Fibroblast of skin of abdomen (primary cell): ENCODE data around the gene MAP2.
"Not testable (repeated sequence)": the region's sequence is repeated elsewhere in the genome, so short reads cannot be mapped to it uniquely, and the experiment has no call there.

ENCODE experiments used
- DNase-seq: peaks from one replicate; pipeline ENCODE4 v3.0.0-alpha.2; 2013

MAP2 gene

GRCh38 chr2:209476367-209477208 lies 52.7 kb downstream of the MAP2 start:
- DNase-seq: peak; percentile 87

DNA sequence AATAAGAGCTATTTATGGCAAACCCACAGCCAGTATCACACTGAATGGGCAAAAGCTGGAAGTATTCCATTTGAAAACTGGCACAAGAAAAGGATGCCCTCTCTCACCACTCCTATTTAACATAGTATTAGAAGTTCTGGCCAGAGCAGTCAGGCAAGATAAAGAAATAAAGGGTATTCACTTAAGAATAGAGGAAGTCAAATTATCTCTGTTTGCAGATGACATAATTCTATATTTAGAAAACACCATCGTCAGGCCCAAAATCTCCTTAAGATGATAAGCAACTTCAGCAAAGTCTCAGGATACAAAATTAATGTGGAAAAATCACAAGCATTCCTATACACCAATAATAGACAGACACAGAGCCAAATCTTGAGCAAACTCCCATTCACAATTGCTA lies 68.4 kb downstream of the MAP2 start:
- not testable (repeated sequence) for DNase-seq

DNA sequence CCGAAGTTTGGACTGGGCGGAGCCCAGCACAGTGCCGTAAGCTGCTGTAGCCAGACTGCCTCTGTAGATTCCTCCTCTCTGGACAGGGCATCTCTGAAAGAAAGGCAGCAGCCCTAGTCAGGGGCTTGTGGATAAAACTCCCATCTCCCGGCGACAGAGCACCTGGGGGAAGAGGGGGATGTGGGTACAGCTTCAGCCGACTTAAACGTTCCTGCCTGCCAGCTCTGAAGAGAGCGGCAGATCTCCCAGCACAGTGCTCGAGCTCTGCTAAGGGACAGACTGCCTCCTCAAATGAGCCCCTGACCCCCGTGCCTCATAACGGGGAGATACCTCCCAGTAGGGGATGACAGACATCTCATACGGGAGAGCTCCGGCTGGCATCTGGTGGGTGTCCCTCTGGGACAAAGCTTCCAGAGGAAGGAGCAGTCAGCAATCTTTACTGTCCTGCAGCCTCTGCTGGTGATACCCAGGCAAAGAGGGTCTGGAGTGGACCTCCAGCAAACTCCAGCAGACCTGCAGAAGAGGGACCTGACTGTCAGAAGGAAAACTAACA lies 71.3 kb downstream of the MAP2 start:
- DNase-seq: not testable (repeated sequence)

- peak; percentile 97 for DNase-seq
Measured at GRCh38 chr2:209495855-209496585, 72.2 kb downstream of the MAP2 start.

DNA sequence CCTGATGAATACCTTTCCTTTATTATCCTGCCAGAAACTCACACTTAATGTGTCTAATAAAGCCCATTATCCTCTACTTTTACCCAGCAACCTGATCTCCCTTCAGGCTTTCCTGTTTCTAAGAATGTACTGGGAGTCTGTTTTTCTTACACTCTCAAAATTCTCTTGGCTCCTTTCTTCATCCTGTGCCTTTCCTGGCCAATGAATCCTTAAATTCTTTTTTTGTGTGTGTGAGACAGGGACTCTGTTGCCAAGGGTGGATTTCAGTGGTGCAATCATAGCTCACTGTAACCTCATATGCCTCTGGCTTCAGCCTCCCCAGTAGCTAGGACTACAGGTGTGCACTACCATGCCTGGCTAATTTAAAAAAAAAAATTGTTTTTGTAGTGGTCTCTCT lies 72.7 kb downstream of the MAP2 start:
- peak; percentile 37 for DNase-seq

DNA sequence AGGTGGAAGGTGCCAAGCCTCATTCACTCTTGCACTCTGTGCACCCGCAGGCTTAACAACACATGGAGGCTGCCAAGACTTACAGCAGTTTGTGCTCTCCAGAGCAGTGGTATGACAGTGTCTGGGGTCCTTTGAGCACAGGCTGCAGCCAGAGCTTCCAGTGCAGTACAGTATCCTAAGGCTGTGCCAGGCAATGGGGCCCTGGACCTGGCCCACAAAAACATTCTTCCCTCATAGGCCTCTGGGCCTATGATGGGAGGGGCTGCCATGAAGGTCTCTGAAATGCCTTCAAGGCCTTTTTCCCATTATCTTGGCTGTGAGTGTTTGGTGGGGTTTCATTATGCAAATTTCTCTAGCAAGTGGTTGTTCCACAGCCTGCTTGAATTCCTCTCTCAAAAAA lies 74.8 kb downstream of the MAP2 start:
- DNase-seq: no peak

DNA sequence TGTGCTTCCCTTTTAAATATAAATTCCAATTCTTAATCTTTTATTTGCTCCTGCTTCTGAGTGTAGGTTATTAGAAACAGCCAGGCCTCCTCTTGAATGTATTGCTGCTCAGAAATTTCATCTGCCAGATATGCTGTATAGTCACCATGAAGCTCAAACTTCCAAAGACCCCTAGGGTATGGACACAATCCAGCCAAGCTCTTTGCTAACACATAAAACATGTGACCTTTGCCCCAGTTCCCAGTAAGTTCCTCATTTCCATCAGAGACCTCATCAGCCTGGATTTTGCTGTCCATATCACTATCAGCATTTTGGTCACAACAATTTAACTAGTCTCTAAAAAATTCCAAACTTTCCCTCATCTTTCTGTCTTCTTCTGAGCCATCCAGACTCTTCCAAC lies 75.2 kb downstream of the MAP2 start:
- no peak for DNase-seq

DNA sequence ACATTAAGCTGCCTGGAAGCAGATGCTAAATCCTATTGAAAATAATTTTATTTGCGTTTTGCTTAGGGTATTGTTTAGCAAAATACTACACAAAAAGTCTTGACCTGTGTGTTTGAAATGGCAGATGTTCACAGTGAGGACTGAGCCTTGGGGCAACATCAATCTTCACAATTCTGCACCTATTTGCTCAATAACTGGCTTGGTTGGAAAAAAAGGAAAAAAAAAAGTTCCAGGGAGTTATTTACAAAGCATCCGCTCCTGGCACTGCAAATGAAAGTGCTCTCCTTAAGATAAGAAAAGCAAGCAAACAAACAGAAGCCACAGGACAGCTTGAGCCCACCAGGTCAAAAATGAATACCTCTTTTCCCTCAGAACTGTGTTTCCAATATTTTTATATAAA lies 77.7 kb downstream of the MAP2 start:
- no peak for DNase-seq

- DNase-seq: no peak
Measured at GRCh38 chr2:209505410-209505809, 81.6 kb downstream of the MAP2 start.

- DNase-seq: no peak
Measured at GRCh38 chr2:209508255-209508654, 84.4 kb downstream of the MAP2 start.

DNA sequence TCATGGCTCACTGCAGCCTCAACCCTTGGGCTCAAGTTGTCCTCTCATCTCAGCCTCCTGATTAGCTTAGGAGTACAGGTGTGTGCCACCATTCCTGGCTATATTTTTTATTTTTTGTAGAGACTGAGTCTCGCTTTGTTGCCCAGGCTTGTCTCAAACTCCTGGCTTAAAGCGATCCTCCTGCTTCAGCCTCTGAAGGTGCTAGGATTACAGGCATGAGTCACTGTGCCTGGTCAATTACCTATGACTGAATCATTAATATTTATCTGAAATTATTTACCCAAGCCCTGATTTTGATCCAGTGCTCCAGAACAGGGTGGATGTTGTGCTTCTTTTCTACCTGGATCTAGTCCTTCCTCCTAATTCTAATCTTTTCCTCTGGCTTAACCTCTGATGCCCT lies 87.8 kb downstream of the MAP2 start:
- DNase-seq: no peak

DNA sequence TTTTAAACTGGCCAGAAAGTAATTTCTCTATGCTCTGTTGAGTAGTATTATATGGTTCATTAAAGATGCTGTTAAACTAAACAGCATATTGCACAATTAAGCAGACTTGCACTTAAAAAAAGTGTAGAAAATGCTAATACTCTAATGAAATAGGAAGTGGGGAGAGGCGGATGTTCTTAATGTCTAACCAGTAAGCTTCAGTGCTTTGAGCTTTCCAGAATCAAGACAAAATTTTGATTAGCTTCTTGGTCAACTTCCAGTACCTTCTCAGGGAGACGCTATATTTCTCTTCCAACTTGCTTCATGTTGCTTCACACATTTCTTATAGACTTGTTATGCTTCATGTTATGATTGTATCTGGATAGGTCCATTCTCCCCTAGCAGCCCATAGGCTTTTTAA lies 89.1 kb downstream of the MAP2 start:
- DNase-seq: no peak

DNA sequence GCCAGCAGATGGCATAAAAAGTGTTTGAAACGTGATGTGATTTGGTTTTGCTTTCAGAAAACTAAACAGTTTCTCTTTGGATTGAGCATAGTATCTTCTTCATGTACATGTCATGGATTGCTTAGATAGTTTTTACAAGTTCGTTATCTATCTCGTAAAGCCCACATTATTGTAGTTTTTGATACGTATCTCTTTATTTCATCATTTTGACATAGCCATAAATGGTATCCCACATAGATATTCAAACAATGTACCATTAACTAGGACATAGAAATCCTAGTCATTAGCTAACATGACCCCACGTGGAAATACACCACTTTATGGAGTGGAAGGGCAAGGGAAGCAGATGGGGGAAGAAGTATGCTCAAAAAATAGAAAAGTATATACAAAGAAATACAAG lies 93.6 kb downstream of the MAP2 start:
- DNase-seq: no peak

DNA sequence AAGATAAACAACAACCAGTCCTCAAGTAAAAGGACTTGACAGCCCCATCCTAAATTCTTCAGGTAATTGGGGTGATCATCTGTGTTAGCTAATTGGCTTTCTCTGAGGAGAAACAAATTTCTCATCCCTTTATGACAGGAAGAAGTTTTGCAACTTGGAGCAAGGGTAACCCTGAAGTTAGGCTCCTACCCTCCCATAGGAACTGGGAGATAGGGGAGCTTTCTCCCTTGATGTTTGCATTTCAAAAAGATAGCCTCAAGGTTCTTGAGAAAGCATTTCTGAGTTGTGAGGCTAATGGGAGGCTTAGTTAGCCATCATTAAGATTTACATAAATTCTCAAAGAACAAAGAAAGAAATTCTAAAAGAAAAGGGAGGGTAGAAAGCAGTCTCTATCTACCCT lies 95.4 kb downstream of the MAP2 start:
- no peak for DNase-seq

- no peak for DNase-seq
Measured at GRCh38 chr2:209519906-209520305, 96.1 kb downstream of the MAP2 start.

DNA sequence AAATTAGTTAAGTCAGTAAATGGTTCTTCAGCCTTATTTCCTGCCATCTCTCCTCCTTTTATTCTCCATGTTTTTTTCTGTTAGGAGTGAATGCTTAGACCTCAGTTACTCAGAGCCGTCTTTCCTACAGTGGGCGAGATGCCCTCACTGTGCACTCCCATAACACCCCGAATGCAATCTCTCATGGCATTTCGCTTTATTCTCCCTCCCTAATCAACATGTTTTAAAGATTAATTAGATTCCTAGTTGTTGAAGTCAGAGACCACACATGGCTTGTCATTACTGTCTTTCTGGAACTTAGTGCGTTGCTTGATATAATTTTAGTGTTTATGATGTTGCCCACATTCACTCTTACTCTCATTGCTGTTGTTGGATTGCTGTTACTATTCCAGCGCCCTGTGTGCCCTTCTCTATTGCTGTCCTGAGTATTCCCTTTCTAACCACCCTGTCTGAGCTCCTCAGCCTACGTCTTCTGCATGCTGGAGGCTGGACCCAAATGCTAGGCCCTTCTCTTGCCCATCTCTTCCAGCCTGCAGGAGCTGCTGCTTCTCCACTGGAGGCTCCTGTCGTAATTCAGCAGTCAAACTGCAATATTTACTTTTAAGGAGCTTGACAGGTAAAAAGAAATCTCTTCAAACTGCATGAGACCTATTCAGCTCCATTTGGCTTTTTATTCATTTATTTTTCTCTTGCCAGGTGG lies 99.3 kb downstream of the MAP2 start:
- DNase-seq: no peak

GRCh38 chr2:209523867-209524266 lies 100.0 kb downstream of the MAP2 start:
- DNase-seq: no peak

- no peak for DNase-seq
Measured at GRCh38 chr2:209525331-209525730, 101.5 kb downstream of the MAP2 start.

DNA sequence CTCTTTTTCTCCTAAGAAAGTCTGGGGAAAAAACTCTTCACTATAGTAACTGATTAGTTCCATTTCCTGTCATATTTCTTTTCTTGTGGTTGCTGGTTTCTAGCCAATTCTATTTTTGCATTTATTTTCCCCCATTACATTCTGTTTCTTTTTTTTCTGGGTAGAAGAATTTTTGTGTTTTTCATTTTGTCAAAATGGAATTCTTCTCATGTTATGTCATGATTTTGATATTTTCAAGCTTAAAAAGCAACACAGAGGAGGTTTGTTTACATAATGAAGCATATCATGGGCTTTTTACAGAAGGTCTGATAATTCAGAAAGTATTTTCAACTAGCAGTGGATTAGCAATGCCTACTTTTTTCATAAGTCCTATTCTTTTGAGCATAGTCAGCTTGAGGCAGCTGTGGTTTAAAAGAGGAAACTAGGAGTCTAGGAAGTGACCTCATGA lies 102.0 kb downstream of the MAP2 start:
- DNase-seq: peak; percentile 87

- no peak for DNase-seq
Measured at GRCh38 chr2:209526561-209526960, 102.7 kb downstream of the MAP2 start.

DNA sequence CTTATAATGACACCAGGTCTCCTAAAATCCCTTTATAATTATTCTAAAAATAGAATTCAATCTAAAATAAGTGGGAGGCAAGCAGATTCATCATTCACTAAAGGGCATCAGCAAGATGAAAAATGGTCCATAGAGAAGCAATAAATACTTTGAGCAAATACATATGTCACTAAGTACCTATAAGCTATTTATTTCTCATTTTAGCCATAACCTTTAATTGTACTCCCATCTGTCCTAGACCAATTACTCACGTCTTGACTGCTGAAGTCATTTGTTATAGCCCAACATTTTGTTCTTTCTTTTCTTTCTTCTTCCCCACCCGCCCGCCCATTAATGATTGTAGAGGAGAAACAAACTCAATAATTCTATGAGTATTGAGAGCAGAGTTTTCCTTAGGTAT lies 105.7 kb downstream of the MAP2 start:
- no peak for DNase-seq

GRCh38 chr2:209532321-209532720 lies 108.5 kb downstream of the MAP2 start:
- DNase-seq: no peak

- no peak for DNase-seq
Measured at GRCh38 chr2:209533391-209533790, 109.5 kb downstream of the MAP2 start.
